ENCODE measurements around the gene SRM.

DNA sequence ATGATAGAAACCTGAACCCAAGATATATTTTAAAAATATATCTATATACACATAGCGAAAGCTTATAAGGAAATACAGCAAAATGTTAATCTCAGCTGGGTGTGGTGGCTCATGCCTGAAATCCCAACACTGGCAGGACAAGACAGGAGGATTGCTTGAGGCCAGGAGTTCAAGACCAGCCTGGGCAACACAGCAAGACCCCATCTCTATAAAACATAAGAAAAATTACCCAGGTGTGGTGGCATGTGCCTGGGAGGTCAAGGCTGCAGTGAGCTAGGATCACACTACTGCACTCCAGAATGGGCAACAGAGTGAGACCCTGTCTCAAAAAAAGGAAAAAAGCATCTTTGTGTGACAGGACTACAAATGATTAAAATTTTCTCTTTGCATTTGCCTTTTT lies 6.0 kb upstream of the SRM start:
- TF ChIP-seq, protein P1, sequence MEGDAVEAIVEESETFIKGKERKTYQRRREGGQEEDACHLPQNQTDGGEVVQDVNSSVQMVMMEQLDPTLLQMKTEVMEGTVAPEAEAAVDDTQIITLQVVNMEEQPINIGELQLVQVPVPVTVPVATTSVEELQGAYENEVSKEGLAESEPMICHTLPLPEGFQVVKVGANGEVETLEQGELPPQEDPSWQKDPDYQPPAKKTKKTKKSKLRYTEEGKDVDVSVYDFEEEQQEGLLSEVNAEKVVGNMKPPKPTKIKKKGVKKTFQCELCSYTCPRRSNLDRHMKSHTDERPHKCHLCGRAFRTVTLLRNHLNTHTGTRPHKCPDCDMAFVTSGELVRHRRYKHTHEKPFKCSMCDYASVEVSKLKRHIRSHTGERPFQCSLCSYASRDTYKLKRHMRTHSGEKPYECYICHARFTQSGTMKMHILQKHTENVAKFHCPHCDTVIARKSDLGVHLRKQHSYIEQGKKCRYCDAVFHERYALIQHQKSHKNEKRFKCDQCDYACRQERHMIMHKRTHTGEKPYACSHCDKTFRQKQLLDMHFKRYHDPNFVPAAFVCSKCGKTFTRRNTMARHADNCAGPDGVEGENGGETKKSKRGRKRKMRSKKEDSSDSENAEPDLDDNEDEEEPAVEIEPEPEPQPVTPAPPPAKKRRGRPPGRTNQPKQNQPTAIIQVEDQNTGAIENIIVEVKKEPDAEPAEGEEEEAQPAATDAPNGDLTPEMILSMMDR (tag by site-specific recombination; IDR thresholded peaks at IDR 0.05): no peak
- TF ChIP-seq ATF2 (tag by site-specific recombination; IDR thresholded peaks at IDR 0.05; ENCODE audit: low read depth) (no peak), KLF10 (tag by site-specific recombination; IDR thresholded peaks at IDR 0.05) (no peak), ZNF660 (tag by site-specific recombination; IDR thresholded peaks at IDR 0.05) (no peak), IKZF3 (tag by site-specific recombination; IDR thresholded peaks at IDR 0.05) (no peak), ZNF449 (tag by site-specific recombination; IDR thresholded peaks at IDR 0.05) (no peak), TCF7L2 (IDR thresholded peaks at IDR 0.05; ENCODE audit: borderline replicate concordance, low read depth, low read length) (no peak)
- TF ChIP-seq, protein P2, sequence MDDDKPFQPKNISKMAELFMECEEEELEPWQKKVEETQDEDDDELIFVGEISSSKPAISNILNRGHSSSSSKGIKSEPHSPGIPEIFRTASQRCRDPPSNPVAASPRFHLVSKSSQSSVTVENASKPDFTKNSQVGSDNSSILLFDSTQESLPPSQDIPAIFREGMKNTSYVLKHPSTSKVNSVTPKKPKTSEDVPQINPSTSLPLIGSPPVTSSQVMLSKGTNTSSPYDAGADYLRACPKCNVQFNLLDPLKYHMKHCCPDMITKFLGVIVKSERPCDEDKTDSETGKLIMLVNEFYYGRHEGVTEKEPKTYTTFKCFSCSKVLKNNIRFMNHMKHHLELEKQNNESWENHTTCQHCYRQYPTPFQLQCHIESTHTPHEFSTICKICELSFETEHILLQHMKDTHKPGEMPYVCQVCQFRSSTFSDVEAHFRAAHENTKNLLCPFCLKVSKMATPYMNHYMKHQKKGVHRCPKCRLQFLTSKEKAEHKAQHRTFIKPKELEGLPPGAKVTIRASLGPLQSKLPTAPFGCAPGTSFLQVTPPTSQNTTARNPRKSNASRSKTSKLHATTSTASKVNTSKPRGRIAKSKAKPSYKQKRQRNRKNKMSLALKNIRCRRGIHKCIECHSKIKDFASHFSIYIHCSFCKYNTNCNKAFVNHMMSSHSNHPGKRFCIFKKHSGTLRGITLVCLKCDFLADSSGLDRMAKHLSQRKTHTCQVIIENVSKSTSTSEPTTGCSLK (tag by site-specific recombination; IDR thresholded peaks at IDR 0.05): no peak
- TF ChIP-seq, protein P3, sequence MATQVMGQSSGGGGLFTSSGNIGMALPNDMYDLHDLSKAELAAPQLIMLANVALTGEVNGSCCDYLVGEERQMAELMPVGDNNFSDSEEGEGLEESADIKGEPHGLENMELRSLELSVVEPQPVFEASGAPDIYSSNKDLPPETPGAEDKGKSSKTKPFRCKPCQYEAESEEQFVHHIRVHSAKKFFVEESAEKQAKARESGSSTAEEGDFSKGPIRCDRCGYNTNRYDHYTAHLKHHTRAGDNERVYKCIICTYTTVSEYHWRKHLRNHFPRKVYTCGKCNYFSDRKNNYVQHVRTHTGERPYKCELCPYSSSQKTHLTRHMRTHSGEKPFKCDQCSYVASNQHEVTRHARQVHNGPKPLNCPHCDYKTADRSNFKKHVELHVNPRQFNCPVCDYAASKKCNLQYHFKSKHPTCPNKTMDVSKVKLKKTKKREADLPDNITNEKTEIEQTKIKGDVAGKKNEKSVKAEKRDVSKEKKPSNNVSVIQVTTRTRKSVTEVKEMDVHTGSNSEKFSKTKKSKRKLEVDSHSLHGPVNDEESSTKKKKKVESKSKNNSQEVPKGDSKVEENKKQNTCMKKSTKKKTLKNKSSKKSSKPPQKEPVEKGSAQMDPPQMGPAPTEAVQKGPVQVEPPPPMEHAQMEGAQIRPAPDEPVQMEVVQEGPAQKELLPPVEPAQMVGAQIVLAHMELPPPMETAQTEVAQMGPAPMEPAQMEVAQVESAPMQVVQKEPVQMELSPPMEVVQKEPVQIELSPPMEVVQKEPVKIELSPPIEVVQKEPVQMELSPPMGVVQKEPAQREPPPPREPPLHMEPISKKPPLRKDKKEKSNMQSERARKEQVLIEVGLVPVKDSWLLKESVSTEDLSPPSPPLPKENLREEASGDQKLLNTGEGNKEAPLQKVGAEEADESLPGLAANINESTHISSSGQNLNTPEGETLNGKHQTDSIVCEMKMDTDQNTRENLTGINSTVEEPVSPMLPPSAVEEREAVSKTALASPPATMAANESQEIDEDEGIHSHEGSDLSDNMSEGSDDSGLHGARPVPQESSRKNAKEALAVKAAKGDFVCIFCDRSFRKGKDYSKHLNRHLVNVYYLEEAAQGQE (tag by site-specific recombination; IDR thresholded peaks at IDR 0.05): no peak

Data from HEK293 (cell line).